ENCODE results near the gene HTR6.
"Not testable (repeated sequence)": the region's sequence is repeated elsewhere in the genome, so short reads cannot be mapped to it uniquely, and the experiment has no call there.

Gene HTR6

GRCh38 chr1:19664453-19665185, at the start of gene HTR6:
Gene HTR6, plus strand, starts transcription at chr1:19664875. Its CDS starts 879 bp downstream, at chr1:19665754.
- DNase-seq (ENCODE audit: low read depth) = no peak

- no peak for DNase-seq (ENCODE audit: low read depth)
Observed at GRCh38 chr1:19615438-19615837, 49.2 kb upstream of the HTR6 start.

- no peak for DNase-seq (ENCODE audit: low read depth)
Observed at GRCh38 chr1:19616489-19616888, 48.2 kb upstream of the HTR6 start.

GRCh38 chr1:19617376-19617775, 47.3 kb upstream of the HTR6 start:
- no peak for DNase-seq (ENCODE audit: low read depth)

- DNase-seq (ENCODE audit: low read depth) = no peak
Observed at GRCh38 chr1:19618428-19618827, 46.2 kb upstream of the HTR6 start.

- DNase-seq (ENCODE audit: low read depth) = no peak
Observed at GRCh38 chr1:19619697-19620384, 44.8 kb upstream of the HTR6 start.

- no peak for DNase-seq (ENCODE audit: low read depth)
Observed at GRCh38 chr1:19620786-19621185, 43.9 kb upstream of the HTR6 start.

GRCh38 chr1:19621274-19621950, 43.3 kb upstream of the HTR6 start:
- DNase-seq (ENCODE audit: low read depth) = no peak

- no peak for DNase-seq (ENCODE audit: low read depth)
Observed at GRCh38 chr1:19622204-19622603, 42.5 kb upstream of the HTR6 start.

GRCh38 chr1:19623523-19623922, 41.2 kb upstream of the HTR6 start:
- no peak for DNase-seq (ENCODE audit: low read depth)

- DNase-seq (ENCODE audit: low read depth) = no peak
Observed at GRCh38 chr1:19625291-19625937, 39.3 kb upstream of the HTR6 start.

- DNase-seq (ENCODE audit: low read depth) = no peak
Observed at GRCh38 chr1:19628879-19629278, 35.8 kb upstream of the HTR6 start.

- DNase-seq (ENCODE audit: low read depth) = no peak
Observed at GRCh38 chr1:19629357-19629756, 35.3 kb upstream of the HTR6 start.

- not testable (repeated sequence) for DNase-seq (ENCODE audit: low read depth)
Observed at GRCh38 chr1:19630192-19630591, 34.5 kb upstream of the HTR6 start.

- DNase-seq (ENCODE audit: low read depth) = no peak
Observed at GRCh38 chr1:19630720-19631395, 33.8 kb upstream of the HTR6 start.

- no peak for DNase-seq (ENCODE audit: low read depth)
Observed at GRCh38 chr1:19632211-19632610, 32.5 kb upstream of the HTR6 start.

GRCh38 chr1:19633106-19633505, 31.6 kb upstream of the HTR6 start:
- DNase-seq (ENCODE audit: low read depth) = no peak

- DNase-seq (ENCODE audit: low read depth) = not testable (repeated sequence)
Observed at GRCh38 chr1:19635064-19635463, 29.6 kb upstream of the HTR6 start.

- no peak for DNase-seq (ENCODE audit: low read depth)
Observed at GRCh38 chr1:19635646-19636045, 29.0 kb upstream of the HTR6 start.

GRCh38 chr1:19636065-19636464, 28.6 kb upstream of the HTR6 start:
- DNase-seq (ENCODE audit: low read depth) = no peak

- not testable (repeated sequence) for DNase-seq (ENCODE audit: low read depth)
Observed at GRCh38 chr1:19636749-19637148, 27.9 kb upstream of the HTR6 start.

- DNase-seq (ENCODE audit: low read depth) = no peak
Observed at GRCh38 chr1:19637606-19638005, 27.1 kb upstream of the HTR6 start.

Data from non-pigmented ciliary epithelial cell (primary cell).